T-helper 2 cell (primary cell): ENCODE results near the gene SLC38A10.

Source experiments
- DNase-seq, 5 experiments: peaks; one replicate each; pipeline versions ENCODE4 v3.0.0 to v3.0.0-alpha.2; 2012 to 2022

The SLC38A10 gene

DNA sequence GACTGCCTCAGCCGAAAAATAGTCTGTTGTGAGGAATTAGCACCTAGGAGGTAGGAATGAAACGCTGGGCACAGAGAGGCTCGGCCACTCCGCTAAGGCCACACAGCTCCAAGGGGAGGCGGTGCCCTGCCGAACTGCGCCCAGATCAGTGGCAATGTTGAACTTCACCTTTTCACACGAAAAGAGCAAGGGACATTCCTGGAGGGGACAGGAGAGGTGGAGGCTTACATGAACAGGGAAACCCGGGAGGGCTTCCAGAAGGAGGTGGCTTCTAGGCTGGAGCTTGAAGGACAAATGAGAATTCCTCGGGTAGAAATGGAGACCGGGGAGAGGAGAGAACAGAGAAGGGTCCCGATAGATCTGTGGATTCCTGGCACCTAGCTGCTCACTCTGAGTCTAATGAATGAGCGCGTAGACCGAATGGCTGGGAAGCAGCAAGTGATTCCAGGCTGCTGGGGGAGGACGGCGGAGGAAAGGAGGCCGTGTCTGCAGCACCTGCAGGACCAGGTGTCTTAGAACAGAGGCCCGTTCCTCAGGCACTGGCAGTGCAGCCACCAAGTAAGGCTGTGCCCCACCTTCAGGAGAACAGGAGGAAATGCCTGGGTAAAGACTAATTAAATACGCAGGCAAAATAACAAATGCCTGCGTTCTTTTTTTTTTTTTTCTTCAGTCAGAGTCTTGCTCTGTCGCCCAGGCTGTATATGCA is 722 bp upstream of the SLC38A10 start:
- DNase-seq = peak in 4 of 5 experiments; percentile 23 to 82 (median 46)

DNA sequence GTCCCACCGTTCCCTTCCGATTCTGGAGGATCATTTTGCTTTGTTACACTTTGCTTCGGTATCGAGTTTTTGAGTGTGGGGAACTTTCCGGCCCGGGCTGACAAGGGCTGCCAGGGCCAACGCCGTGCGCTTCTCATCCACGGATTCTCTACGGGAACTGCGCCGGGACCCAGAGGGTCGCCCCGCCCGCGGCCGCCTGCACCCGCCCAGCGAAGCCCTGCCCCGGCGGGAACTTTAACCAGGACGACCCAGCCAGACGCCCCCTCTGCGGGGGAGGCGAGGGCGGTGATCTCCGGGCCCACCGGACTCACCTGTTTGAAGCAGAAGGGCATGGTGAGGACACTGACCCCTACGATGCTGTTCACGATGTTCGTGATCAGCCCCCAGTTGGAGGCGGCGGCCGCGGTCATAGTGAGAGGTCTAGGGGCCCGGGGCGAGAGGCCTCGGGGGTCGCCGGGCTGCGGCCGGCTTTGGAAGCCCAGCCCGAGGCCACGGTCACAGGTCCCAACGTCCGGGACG is 536 bp downstream of the SLC38A10 start:
- peak in 1 of 5 experiments; percentile 36 for DNase-seq

DNA sequence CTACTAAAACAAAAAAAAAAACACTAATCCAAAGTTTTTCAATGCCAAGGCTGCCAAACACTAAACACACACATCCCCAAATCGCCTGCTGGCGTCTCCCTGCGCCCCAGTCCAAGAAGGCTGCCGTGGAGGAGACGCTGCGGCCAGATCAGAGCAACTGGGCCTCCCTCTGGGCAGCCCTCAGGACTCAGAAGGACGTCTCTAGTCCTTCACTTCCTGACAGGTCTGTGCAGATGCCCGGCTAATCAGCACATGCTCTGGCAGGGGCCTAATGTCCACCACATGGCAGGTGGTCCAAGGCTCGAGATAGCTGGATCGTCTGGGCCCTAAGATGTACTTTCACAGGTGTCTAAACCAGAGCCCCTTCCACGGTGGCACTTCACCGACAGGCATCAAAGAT is 2.7 kb downstream of the SLC38A10 start:
- no peak for DNase-seq

DNA sequence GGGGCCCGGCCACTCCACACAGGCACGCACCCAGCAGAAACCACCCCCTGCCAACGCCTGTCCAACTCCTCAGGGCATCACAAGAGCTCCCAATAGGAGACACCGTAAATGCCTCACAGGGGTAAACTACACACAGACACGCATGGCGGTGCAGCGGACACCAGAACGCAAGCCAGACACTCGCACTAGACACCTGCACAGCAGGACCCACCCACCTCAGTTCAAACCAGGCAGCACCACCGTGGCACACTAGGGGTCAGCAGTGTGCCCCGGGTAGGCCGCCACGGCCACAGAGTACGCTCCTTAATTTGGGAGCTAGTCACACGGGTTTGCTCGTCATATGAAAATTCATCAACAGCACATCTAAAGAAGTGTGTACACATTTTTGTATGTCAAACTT is 3.4 kb downstream of the SLC38A10 start:
- peak; percentile 32 to 69 (median 63) for DNase-seq

DNA sequence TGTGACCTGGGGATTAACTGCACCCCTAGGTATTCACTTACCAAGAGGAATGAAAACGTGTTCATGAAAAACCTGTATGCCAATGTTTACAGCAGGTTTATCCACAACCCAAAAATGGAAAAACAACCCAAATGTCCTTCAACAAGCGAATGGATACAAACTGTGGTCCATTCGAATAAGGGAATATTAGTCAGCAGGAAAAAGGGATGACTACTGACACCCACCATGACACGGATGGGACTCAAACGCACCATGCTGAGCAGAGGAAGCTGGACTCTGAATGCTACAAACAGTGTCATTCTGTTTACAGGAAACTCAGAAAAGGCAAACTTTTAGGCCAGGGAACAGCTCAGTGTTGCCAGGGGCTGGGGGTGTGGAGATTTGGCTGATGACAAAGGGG is 4.9 kb downstream of the SLC38A10 start:
- no peak for DNase-seq

DNA sequence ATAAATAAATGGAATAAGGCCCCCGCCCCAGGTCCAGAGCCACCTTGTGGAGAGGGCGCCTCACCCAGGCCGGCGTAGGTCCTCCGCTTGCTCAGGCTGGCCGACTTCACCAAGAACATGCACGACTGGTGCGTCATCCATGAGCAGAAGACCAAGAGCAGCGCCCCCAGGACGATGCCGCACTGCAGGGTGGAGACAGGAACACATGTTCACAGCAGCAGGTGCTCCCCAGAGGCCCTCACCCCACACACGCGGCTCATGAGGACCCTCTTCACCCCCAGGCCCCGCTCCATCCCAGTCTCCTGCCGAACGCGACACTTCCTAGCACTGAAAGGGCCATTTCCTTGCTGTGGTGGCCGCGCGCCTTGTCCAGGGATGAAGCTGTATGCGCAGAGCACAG is 5.5 kb downstream of the SLC38A10 start:
- DNase-seq = no peak

DNA sequence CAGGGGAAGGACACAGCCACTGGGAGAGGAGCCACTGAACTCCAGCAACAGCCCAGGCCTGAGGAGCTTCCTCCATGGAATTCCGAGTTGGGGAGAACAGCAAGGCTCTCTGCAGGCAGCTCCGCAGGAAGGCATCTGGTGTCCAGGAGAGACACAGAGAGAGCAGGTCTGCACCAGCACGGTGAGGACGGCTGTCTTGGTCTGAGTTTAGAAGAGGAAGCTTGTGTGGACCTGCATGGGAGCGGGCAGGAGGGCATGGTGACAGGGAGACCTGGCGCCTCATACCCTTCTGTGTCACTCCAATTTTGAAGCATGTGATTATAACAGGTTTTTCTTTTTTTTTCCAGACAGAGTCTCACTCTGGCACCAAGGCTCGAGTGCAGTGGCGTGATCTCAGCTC is 6.4 kb downstream of the SLC38A10 start:
- DNase-seq = no peak

DNA sequence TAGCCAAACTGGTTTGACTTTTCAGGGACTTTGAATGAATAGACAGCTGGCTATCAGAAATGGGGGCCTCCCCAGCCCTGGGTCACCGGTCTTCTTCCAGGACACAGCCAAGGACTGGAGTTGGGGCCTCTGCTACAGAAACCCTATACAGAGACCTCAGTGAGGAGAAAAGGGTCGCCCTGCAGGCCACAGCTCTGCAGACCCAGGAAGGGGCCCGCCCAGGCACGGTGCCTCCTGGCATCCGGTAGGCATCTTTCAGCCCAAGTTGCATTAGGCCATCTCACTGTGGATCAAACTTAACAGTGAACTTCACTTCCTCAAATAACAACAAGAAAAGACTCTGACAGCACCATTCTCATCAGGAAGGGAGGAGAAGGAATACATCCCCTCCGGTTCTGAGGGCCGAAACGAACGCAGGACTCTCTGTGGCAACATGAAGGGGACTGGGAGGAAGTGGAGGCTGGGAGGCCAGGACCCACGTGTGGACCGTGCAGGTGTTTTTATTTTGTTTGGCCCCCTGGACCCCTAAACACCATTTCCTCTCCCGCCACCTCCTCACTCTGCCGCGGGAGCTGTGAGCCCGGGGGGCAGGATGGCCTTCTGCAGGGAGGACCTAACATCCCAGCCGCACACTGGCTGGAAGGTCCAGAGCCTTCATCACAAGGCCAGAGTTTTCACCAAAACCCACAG is 7.2 kb downstream of the SLC38A10 start:
- peak in 1 of 5 experiments; percentile 39 for DNase-seq

DNA sequence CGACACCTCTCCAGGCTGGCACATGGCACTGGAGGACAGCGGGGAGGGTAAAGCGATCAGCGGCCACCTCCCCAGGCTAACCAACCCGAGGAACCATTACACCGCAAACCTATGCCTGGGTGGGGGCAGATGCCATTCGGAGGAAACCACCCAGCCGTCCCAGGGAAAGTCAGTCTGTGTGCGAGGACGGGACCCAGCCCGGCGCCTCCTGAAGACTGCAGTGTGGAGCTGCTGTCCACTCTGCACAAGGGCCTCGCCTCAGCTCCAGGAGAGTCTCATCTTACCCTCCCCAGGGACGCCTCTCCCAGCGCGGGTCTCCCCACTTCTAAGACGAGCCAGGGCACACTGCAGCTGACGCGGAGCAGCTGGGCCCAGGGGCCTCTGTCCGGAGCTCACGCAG is 8.0 kb downstream of the SLC38A10 start:
- no peak for DNase-seq

DNA sequence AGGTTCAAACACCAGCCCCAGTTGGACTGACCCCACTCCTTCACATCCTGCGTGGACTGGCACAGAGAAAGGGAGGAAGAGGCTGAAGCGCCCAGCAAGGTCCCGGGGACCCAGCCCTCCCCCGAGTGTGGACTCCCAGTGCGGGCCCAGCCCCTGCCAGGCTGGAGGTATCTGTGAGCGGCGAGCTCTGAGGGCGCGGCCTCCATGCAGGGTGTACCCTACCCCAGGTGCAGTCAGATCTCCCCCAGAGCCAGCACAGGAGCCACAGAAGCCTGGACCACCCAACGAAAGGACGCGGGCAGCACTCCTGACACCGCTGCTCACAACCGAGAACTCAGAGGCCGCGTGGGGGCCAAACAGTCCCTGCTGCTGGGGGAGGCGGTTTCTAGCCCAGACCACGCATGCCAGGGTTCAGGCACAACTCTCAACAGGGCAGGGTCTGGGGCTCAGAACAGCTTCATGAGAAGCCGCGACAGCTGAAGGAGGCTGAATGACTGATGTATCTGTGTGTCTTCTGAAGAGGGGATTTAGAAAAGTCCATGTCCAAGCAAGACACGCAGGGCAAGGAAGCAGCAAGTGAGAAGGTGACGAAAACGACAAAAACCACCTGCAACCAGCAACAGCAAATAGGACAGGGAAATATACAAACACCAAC is 8.5 kb downstream of the SLC38A10 start:
- no peak for DNase-seq

DNA sequence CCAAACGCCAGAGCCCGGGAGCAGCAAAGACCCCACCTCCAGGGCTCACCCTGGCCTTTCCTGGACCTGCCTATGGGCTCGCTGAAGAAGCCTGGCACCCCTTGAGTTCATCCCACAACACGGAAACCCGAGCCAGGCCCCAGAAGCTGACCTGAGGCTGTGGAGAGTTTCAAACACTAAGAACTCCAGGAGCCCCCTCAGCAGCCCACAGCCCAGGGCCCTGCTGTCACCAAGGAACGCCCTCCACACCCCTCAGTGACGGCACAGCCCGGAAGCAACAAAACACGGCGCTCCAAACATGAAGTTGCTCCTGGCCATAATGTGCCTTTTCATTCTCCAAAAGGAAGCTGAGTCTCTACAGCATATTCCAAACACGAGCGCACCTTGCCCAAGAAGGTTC is 9.2 kb downstream of the SLC38A10 start:
- no peak for DNase-seq

DNA sequence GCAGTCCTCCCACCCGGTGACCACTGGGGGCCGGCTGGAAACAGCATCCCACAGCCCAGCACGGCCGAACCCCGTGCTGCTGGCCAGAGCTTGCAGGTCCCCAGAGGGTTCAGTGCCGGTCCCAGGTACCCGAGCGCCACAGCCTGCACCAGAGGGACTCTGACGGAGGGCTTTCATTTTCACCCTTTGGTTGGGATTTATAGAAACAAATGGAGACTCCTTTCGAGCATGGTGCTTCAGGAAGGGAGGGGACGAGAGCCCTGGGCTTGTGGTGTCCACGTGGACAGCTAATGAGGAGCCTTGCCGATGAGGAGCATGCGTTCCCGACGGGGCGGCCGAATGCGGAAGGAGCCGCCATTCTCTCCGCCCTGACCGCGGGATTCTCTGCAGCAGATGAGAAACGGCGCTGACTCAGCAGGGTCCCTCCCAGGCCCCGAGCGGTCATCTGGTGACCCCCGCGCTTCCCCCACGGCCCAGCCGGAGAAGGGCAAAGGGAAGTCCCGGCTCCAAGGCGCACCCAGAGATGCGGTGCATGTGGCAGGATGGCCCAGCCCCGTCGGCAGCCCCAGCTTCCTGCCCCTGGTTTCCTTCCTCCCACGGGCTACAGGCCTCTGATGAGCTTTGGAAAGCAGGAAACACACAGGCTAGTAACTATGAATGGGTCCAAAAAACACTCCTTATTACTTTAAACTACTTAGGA is 9.8 kb downstream of the SLC38A10 start:
- peak in 4 of 5 experiments; percentile 38 to 77 (median 48) for DNase-seq

DNA sequence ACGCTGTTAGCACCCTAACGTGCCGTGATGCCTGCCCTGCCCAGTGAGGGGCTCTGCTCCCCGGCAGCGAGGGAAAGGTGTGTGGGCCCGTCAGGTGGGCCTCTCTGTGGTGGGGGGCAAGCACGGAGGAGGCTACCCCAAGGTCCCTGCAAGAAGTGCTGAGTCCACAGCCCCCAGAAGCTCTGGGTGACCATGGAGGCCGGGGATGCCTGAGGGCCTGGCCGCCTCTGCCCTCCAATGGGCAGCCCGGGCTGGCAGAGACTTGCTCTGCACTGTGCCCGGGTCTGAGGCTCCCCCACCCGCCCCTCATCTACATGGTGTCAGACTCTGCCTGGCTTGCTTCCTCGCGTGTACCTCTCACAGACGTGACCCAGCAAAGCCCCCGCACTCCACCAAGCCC is 12.2 kb downstream of the SLC38A10 start:
- DNase-seq = no peak

DNA sequence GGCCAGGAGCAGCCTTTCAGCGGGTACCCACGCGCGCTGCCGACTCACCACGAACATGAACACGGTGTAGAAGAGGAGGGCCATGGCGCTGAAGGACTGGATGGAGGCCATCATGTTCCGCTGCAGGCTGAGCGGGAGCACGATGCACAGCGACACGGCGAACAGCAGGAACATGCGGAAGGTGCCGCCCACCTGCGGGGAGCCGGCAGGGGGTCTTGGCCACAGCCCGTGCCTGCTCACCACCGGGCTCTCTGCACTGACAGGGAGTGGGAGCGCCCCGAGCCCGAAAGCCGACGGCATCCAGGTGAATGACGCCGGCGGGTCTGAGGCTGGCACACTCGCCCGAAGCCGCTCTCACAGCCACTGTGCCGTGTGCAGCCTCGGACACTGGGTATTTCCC is 13.0 kb downstream of the SLC38A10 start:
- DNase-seq = no peak

DNA sequence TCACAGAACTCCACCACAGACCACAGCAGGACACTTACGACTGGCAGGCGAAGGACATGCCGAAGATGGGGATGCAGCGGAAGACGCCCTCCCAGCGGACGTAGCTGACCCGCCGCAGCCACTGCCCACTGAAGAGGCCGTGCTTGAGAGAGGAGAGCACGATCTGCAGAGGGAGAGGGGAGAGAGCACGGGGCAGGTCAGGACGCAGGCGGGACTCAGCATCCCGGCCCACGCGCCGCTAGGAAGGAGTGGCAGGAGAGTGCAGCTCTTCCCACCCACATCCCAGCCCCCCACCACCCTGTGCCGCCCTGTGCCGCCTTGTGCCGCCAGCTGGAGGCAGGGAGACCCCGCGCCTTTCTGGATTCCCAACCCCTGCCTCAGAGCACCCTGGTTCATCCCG is 14.5 kb downstream of the SLC38A10 start:
- no peak for DNase-seq

DNA sequence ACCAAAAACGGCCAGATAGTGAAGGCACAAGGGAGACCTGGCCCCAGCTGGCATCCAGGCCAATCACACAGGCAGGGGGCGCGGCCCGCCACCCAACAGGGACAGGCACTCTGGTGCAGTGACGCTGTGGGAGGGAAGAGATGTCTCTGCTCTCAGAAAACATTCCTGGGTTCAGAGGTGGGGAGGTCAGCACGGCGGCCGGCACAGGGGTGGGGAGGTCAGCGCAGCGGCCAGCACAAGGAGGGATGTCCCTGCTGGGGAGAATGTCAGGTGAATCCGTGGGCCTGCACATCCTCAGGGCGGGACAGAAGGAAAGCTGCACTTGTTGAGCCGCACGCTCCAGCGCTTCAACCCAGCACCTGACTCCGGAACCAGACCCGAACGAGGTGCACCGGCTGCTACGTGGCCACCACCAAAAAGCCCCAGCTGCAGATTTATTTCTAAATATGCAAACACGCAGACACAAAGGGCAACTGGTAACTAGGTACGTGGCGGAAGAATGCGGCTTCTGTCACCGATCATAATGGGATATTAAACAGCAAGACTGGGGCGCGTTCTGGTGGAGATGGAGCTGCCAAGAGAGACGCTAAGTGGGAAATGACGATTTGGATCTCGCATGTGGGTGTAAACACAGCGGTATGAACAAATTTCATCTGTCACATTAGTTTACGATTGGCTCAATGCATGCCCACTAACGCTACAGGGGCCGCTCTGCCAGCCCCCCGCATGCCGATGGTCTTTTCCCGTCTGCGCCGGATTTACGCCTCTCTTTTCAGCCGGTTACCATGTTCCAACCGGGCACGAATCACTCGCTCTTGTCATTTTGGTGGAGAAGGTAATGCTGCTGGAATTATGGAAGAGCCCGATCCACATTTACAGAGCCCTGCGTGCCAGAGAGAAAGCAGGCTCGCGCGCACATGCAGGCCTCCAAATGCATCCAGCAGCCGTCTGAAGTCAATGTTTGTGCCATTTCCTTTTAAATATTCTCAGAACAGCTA is 15.5 kb downstream of the SLC38A10 start:
- no peak for DNase-seq

DNA sequence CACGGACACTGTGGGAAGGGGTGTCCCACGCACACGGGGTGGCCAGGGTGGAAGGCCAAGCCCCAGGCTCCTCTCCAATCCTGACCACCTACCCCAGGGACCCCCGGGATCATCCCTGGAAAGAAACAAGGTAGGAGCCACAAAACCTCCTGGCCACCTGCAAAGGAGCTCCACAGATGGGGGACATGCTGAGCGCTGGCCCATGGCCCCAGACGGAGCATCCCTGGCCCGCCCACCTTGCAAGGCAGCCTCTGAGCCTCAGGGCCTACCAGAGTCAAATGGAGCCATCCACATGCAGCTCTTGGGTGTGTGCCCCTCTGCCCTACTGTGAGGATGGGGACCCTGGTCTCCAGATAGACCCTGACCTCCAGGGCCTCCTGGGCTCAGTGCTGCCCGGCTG is 16.3 kb downstream of the SLC38A10 start:
- no peak for DNase-seq

DNA sequence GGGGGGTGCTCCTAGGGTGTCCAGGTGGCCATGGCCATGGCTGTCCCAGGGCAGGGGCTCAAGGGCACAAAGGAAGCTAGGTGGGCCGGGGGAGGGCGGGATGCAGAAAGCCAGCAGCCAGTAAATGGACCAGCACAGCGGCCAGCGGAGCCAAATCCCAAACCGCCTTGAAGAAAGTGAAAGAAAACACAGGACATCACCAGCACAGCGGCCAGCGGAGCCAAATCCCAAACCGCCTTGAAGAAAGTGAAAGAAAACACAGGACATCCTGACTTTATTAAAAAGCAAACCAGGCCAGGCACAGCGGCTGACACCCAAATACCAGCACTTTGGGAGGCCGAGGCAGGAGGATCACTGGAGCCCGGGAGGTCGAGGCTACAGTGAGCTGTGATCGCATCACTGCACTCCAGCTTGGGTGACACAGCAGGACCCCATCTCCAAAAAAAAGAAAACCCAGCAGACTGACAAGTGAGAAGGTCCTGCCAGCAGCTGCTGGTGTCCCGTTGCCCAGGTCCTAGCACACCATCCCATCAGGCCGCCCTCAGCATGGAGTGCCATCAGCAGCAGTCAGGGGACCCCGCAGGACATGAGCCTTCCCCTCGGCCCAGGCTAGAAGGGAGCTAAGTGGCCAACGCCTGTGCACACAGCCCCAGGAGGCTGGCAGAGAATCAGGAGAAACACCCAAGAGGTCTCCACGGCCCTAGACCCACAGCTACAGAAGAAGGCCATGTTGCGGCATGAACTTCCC is 17.0 kb downstream of the SLC38A10 start:
- DNase-seq = no peak

DNA sequence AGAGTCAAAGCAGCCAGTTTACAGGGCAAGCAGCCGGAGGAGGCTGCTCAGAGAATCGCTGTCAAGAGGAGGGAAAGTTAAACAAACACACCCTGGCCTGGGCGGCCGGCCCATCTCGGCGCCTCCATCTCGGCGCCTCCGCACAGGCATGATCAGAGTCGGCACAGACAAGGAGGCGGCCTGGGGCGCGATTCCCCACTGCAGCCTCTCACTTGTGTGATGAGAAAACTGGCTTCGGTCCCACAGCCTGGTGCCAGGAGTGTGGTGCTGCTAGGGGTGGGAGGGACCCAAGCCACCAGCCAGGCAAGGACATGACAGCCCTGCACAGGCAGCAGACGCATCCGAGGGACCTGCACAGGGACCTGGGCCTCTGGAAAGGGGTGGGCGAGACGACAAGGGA is 17.7 kb downstream of the SLC38A10 start:
- no peak for DNase-seq

DNA sequence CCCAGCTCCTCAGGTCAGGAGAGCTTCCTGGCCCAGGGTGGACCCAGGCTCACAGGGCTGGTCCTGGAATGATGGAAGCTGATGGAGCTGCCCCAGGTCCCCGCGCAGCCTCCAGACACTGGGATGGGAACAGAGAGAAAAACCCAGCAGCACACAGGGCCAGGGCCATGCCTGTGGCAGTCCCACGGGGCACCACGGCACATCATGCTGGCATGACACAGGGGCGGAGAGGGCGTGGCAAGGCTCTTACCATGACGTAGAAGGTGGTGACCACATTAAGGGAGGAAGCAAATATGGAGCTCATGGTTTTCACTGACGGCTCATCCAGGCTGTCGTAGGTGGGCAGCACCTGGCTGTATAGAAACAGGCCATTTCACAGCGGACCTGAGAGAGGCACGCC is 18.3 kb downstream of the SLC38A10 start:
- no peak for DNase-seq

DNA sequence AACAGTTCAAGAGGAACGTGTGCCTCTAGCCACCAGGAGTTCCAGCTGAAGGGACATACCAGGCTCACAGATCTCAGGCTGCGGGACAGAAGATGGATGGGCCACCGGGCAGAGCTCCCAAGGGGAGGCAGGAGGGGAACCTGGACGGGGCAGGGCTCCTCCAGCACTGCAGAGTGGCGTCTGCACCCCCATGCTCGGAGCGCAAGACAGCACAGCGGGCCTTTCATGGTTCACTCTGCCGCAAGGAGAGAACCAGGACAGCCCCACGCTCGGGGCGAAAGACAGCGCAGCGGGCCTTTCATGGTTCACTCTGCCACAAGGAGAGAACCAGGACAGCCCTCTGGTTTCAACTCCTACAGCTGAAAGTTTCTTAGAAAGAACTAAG is 20.6 kb downstream of the SLC38A10 start:
- DNase-seq = no peak
